AG04450 (cell line): ENCODE measurements around the gene MISP3. TPM values are rescaled to one million over a fixed set of nuclear protein-coding genes. Genes with fewer than 3 reads are reported as not detected.
A peak's percentile ranks its signal among the peaks of the same experiment; 100 is the strongest.
"Not testable (repeated sequence)": the region's sequence is repeated elsewhere in the genome, so short reads cannot be mapped to it uniquely, and the experiment has no call there.

Experiments used
- CTCF ChIA-PET: fragments of 300-600, 350-600 bp; formaldehyde crosslinking; extraction: SDS; loops from one replicate; lab custom pipeline; 2022; ENCODE audit warnings: antibody characterized with exemption, inconsistent platforms; lab: Charles Lee
- POLR2A ChIA-PET: fragments of 350-600 bp; formaldehyde crosslinking; extraction: SDS; loops from one replicate; lab custom pipeline; 2021; ENCODE audit warnings: antibody characterized with exemption, inconsistent platforms; lab: Yijun Ruan, JAX
- DNase-seq: peaks from one replicate; pipeline ENCODE4 v3.0.0-alpha.2; 2011; ENCODE audit warnings: low read depth, low spot score
- H3K27ac ChIP-seq: one replicate; pipeline ENCODE4 v1.5.1; 2012; ENCODE audit warnings: low read depth, low read length, control low read depth
- H3K27me3 ChIP-seq: one replicate; pipeline ENCODE4 v1.6.0; 2012; ENCODE audit warnings: low read length; ENCODE audit not compliant: control insufficient read depth, insufficient read depth
- H3K4me3 ChIP-seq: 2 replicates; pipeline ENCODE4 v1.5.1; 2011; ENCODE audit warnings: mild to moderate bottlenecking, low read depth, low read length, control low read depth
- H3K9me3 ChIP-seq: 2 replicates; pipeline ENCODE4 v1.5.1; 2012; ENCODE audit warnings: low read length; ENCODE audit not compliant: control insufficient read depth, insufficient read depth
- polyA plus RNA-seq: library from polyadenylated mRNA; depleted of rRNA; stranded (reverse); fragments of >200 nt; gene quantifications from 2 replicates; pipeline ENCODE4 v1.2.3, GENCODE V29; 2011
- TF ChIP-seq, protein P1 (sequence below): IDR thresholded peaks from 2 replicates; pipeline ENCODE4 v1.5.1; 2011; ENCODE audit warnings: low read depth, low read length, control low read depth, inconsistent platforms

Gene MISP3
- polyA plus RNA-seq, 1 experiment, result 0.27 TPM

DNA sequence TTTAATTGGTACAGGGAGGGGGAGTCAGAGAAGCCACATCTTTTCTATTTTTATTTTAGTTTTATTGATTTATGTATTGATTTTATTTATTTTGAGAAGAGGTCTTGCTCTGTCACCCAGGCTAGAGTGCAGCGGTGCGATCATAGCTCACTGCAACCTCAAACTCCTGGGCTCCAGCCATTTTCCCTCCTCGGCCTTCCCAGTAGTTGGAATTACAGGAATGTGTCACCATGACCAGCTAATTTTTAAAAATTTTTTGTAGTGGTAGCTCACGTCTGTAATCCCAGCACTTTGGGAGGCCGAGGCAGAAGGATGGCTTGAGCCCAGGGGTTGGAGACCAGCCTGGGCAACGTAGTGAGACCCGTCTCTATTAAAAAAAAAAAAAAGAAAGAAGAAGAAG is 36.9 kb upstream of the MISP3 start:
- CTCF ChIA-PET, result interaction anchor here (0.5 to 1.0 kb wide), 5 partner anchors 17 to 326 kb away, joined by 3 to 5 read pairs (median 4); no protein-coding TSS in a partner anchor

DNA sequence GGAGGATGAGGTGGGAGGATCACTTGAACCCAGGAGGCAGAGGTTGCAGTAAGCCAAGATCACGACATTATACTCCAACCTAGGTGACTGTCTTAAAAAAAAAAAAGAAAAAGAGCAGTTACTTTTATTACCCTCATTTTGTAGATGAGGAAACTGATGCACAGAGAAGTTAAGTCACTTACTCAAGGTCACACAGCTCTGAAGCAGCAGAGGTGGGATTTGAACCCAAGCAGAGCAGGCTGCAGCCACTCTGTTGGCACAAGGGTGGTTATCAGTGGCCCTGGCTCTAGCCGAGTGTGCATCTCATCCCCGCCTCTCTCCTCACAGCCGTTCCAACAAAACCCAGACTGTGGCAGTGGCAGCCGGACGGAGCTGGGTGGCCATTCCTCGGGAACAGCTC is 33.4 kb upstream of the MISP3 start:
- CTCF ChIA-PET, result no interaction called here
- no peaks in the 10 kb centered on the region for H3K9me3 ChIP-seq
- TF ChIP-seq, protein P1, sequence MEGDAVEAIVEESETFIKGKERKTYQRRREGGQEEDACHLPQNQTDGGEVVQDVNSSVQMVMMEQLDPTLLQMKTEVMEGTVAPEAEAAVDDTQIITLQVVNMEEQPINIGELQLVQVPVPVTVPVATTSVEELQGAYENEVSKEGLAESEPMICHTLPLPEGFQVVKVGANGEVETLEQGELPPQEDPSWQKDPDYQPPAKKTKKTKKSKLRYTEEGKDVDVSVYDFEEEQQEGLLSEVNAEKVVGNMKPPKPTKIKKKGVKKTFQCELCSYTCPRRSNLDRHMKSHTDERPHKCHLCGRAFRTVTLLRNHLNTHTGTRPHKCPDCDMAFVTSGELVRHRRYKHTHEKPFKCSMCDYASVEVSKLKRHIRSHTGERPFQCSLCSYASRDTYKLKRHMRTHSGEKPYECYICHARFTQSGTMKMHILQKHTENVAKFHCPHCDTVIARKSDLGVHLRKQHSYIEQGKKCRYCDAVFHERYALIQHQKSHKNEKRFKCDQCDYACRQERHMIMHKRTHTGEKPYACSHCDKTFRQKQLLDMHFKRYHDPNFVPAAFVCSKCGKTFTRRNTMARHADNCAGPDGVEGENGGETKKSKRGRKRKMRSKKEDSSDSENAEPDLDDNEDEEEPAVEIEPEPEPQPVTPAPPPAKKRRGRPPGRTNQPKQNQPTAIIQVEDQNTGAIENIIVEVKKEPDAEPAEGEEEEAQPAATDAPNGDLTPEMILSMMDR, result no peak
- H3K4me3 ChIP-seq, result no peak overlapping the region
- DNase-seq, result no peak
- no peak overlapping the region for H3K27ac ChIP-seq
- no peaks in the 10 kb centered on the region for H3K27me3 ChIP-seq
- POLR2A ChIA-PET, result no interaction called here

More for the DNA sequence above, 36.9 kb upstream of the MISP3 start:
- TF ChIP-seq, protein P1, result no peak
- DNase-seq, result no peak
- POLR2A ChIA-PET, result interaction anchor here (1.1 kb wide), 1 partner anchor 101 kb away, joined by 3 read pairs; no protein-coding TSS in a partner anchor
- H3K9me3 ChIP-seq, result no peaks in the 10 kb centered on the region
- H3K27me3 ChIP-seq, result peaks cover 4% of the 10 kb centered on the region
- H3K27ac ChIP-seq, result no peak overlapping the region
- H3K4me3 ChIP-seq, result no peak overlapping the region

DNA sequence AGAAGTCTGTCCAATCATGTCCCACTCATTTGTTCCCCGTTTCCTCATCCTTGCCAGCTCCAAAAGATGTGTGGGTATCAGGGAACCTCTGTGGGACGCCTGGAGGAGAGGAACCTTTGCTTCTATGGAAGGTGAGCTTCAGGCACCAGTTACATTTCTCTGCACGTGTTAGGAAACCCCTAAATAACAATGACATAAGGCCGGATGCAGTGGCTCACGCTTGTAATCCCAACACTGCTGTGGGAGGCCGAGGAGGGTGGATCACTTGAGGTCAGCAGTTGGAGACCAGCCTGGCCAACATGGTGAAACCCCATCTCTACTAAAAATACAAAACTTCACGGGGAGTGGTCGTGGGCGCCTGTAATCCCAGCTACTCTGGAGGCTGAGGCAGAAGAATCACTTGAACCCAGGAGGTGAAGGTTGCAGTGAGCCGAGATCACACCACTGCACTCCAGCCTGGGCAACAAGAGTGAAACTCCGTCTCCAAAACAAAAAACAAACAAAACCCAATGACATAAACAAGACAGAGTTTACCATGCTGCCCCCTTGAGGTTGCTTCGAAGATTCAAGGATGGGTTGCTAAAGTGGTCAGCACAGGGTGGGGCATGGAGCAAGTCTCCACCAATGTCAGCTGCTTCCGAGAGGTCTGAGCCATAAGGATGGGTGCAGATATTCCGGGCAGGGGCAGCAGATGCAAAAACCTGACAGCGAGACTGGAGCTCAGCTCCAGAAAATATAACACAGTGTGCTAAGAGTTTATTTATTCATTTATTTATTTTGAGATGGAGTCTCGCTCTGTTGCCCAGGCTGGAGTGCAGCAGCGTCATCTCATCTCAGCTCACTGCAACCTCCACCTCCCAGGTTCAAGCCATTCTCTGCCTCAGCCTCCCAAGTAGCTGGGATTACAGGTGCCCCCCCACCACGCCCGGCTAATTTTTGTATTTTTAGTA is 29.7 kb upstream of the MISP3 start:
- POLR2A ChIA-PET, DNase-seq, H3K27ac ChIP-seq, H3K27me3 ChIP-seq, H3K4me3 ChIP-seq, H3K9me3 ChIP-seq: not testable (repeated sequence)
- TF ChIP-seq, protein P1, result peak; percentile 52; the same call in 1 of the 2 replicates
- CTCF ChIA-PET, result interaction anchor here (0.6 to 2.2 kb wide), 10 partner anchors 8 to 414 kb away, joined by 3 to 12 read pairs (median 3); partner anchors contain the start of gene IL27RA

DNA sequence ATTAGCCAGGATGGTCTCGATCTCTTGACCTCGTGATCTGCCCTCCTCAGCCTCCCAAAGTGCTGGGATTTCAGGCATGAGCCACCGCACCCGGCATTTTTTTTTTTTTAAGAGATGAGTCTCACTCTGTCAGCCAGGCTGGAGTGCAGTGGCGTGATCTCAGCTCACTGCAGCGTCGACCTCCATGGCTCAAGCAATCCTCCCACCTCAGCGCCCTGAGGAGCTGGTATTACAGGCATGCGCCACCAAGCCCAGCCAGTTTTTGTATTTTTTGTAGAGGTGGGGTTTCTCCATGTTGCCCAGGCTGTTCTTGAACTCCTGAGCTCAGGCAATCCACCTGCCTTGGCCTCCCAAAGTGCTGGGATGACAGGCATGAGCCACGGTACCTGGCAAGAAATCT is 24.7 kb upstream of the MISP3 start:
- H3K4me3 ChIP-seq, DNase-seq, H3K27me3 ChIP-seq, H3K9me3 ChIP-seq, POLR2A ChIA-PET, H3K27ac ChIP-seq: not testable (repeated sequence)
- CTCF ChIA-PET, result interaction anchor here (0.6 to 1.1 kb wide), 6 partner anchors 11 to 1073 kb away, joined by 3 to 6 read pairs (median 3); no protein-coding TSS in a partner anchor

DNA sequence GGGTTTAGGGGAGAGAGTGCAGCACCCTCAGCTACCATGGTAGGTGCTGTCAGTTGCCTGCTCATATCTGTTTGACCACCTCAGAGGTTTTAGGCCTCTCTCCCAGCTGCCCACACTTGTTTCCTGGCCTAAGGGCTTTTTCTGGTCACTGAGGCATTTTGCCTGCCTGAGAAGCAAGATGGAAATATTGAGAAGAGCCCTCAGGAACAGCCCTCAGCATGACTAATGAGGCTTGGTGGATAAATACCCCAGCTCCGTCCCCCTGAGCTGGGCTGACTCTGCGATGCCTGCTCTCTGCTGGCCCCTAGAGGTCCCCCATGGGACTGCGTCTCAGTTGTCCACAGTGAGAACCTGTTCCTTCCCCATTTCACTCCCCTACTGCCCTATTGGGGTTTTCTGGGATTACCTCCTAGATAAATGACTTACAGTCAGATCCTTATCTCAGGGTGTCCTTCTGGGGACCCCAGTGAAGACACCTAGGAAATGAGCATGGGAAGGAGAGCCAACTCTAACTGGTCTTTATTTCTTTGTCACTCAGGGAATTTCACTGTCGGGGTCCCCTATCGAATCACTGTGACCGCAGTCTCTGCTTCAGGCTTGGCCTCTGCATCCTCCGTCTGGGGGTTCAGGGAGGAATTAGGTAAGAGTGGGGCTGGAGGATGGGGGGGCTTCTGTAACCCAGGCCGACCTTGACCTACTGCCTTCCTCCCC is 24.0 kb upstream of the MISP3 start:
- no peak overlapping the region for H3K27ac ChIP-seq
- CTCF ChIA-PET, result interaction anchor here (0.5 to 1.3 kb wide), 8 partner anchors 10 to 127 kb away, joined by 3 to 13 read pairs (median 4); partner anchors contain the start of gene IL27RA
- H3K9me3 ChIP-seq, result peaks cover 9% of the 10 kb centered on the region
- POLR2A ChIA-PET, result no interaction called here
- DNase-seq, result no peak
- TF ChIP-seq, protein P1, result peak; percentile 80
- H3K27me3 ChIP-seq, result no peaks in the 10 kb centered on the region
- H3K4me3 ChIP-seq, result no peak overlapping the region
